NCI-H524 (cell line): ENCODE measurements around the gene CLCNKB.
A peak's percentile ranks its signal among the peaks of the same experiment; 100 is the strongest.
"Not testable (repeated sequence)": the region's sequence is repeated elsewhere in the genome, so short reads cannot be mapped to it uniquely, and the experiment has no call there.

Experiments used
- DNase-seq, 2 experiments: peaks; one replicate each; lab custom pipeline; 2025; lab: John Stamatoyannopoulos, UW

CLCNKB gene

GRCh38 chr1:16015491-16015890 is 28.1 kb upstream of the CLCNKB start:
- no peak for DNase-seq

DNA sequence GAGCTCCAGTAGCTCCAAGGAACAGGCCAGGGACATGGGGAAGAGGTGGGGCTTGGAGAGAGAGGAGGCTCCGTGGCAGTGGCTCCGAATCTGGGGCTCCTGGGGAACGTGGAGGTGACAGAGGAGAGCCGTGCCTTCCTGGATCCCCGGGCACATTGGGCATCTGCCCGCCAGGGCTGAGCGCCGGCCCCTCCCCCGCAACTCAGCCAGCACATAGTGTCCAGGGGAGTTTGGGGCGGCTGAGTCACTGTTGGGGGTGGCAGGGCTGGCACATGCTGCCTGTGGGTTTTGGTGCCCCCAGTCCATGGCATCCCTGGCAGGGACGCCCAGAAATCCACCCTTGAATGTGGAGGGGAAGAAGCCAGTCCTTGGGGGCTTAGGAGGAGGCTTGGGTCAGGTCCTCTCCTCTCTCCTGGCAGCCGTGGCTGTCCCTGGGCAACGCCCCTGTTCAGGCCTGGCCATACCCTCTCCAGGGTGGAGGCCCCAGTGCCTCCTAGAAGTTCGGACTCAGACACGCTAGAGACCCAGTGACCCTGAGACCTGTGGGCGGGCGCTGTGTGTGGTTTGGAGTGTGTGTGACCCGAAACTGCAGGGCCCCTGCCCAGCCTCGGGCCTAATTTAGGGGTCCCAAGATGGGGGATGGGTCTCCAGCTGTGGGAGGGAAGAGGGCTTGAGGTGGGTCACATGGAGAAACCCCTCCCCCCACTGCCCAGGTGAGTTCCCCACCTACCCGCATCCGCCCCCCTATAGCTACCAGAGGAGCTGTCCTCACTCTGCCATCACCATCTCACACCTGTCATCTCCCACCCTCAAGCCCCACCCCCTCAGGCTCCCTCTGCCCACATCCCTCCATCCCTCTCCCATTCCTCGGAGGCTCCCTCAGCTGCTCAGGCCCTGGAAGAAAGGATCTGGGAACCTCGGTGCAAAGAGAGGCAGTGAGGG is 27.4 kb upstream of the CLCNKB start:
- no peak for DNase-seq

- DNase-seq: no peak
Measured at GRCh38 chr1:16017076-16017460, 26.5 kb upstream of the CLCNKB start.

DNA sequence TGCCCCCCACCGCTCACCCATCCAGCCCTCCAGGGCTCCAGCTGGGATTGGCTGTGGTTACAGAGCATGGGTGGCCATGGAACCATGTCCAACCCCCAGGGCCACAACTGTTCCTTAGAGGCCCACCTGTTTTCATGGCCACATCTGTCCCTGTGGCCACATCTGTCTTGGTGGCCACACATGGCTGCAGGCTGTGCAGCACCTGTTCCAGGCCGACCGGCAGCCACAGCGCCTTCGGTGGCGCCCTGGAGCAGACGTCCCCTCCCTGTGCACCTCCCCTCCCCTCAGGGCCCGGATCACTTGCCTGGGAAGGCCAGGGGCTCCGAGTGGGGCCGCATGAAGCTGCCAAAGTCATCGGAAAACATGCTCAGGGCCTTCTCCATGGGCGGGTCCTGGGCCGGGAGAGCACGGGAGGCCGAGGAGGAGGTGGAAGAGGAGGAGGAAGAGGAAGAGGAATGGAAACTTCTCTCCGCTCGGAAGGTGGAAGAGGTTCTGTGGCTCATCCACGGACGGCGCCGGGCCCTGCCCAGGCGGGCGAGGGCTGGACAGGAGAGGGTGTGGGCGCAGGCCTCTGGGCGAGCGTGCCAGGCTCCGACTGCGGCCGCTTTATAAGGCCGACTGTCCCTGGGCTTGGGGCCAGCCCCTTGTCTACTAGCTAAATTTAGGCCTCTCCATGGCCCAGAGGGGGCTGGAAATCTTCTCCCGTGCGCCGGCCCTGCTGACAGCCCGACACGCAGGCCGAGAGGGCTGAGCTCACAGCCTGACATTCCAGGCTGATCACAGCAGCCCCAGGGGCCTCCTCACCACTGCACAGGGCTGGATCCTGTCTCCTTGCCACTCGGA is 25.9 kb upstream of the CLCNKB start, which contains the start of gene HSPB7:
Gene HSPB7 (minus strand): TSS at position 583 of the 843 bp plus-strand sequence. CDS start 80 bp downstream, at position 503.
- peak in 1 of 2 experiments; percentile 31 for DNase-seq

GRCh38 chr1:16018308-16018707 is 25.3 kb upstream of the CLCNKB start:
- no peak for DNase-seq

DNA sequence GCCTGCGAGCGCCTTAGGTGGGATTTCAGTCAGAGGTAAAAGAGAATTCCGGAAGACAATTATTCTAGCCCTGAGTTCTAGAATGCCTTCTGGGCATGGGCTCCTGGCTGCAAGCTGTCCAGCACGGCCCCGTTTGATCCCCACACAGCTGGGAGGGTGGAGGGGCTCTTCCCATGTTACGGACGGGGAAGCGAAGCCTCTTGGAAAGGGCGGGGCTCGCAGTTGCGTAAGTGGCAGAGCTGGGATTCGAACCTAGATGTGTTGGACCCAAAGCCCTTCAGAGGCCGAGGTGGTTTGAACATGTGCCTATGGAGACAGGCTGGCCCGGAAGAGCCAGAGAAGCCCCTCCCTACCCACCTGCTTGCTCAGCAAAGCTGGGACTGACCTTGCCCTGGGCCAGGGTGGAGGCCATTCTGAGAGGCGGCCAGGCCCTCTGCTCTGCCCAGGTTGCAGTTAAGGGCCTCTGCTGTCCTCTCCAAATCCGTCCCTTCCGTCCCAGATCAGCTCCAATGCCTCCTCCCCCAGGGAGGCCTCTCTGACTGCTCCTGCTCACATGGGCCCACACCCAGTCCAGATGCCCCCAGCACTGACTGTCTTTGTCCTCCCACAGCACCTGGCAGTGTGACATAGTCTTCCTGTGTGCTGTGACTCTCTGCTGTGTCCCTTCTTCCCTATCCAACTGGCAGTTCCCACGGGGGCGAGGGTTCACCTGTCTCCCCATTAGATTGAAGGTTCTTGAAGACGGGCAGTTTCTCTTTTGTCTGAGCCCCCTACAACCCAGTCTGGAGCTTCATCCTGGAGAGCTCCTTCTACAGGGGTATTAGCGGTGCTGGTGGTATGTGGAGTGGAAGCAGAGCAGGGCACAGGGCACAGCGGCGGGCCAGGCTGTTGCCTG is 24.6 kb upstream of the CLCNKB start:
- DNase-seq: no peak

DNA sequence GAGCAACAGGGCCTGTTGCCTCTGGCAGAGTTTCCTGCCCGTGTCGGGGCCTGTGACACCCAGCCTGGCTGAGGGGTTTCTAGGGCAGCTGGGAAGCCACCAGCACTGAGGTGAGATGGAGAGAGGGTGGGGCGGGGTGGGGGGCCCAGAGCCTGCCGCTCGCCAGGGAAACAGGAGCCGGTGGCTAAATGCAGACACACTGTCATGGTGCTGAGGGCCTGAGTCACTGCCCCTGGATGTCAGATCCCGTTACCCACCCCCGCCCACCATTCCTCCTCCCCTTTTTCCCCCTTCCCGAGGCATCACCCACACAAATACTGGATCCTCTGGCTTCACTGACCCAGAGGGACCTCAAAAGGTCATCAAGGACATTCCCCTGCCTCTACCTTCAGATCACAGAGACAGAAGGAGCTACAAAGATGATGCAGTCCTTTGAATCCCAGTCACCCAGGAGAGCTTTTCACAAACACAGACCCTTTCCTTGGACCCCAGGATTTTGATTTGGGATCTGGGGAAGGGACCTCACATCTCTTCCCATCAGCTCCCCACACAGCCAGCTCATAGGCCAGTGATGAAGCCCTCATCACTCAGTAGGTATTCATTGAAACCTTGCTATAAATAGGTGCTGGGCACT is 23.8 kb upstream of the CLCNKB start:
- no peak for DNase-seq

DNA sequence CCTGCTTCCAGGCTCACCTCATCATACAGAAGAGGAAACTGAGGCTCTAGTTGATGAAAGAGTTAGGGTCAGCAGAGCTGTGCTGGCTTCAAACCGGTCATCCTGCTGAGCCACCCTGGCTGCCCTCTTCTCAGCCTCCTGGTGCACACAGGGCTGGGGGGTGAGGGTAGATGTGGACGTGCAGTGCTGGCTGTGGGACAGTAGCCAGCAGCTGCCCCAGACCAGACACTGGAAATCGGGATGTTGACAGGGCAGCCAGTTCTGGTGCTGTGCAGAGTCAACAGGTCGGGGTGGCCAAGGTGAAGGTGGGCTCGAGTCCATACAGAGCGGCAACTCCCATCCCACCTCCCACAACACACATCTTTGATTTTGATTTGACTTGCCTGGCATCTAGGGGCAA is 23.3 kb upstream of the CLCNKB start:
- no peak for DNase-seq

DNA sequence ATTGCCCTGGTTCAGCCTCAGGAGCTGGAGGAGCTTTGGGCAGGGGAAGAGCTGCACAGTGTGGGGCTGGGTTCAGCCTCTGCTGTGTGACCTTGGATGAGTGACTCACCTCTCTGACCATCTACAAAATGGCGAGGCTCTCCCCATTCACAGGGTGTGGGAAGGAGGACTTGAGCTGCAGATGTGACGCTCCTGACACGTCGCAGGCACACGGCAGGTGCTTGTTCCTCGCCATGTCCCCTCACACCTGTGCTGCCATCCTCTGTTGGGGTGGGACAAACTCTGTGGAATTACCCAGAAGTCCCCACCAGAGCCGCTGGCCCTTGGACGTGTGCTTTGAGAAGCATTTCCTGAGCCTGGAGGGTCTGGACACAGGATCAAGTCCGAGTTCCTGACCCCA is 22.7 kb upstream of the CLCNKB start:
- not testable (repeated sequence) for DNase-seq

DNA sequence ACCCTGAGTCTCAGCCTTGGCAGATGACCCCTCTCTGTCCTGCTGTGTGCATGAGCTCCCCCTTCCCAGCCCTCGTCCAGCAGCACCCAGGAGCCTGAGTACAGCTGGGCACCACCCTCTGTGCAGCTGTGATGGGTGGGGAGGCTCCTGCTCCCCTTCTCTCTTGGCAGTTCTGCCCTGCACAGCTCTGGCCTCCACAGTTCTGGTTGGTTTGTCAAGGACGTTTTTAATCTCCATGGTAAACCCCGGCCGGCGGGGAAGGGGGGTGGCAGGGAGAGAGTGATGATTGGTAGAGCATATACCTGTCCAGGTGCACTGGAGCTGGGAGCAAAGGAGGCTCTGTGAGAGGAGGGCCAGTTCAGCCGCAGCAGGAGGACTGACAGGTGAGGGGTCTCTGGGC is 21.9 kb upstream of the CLCNKB start, which contains the start of gene CLCNKA:
Gene CLCNKA (plus strand): TSS at position 356 of the 400 bp plus-strand sequence. CDS start 584 bp downstream, outside the sequence.
- no peak for DNase-seq

GRCh38 chr1:16022393-16022792 is 21.2 kb upstream of the CLCNKB start:
- DNase-seq: no peak

DNA sequence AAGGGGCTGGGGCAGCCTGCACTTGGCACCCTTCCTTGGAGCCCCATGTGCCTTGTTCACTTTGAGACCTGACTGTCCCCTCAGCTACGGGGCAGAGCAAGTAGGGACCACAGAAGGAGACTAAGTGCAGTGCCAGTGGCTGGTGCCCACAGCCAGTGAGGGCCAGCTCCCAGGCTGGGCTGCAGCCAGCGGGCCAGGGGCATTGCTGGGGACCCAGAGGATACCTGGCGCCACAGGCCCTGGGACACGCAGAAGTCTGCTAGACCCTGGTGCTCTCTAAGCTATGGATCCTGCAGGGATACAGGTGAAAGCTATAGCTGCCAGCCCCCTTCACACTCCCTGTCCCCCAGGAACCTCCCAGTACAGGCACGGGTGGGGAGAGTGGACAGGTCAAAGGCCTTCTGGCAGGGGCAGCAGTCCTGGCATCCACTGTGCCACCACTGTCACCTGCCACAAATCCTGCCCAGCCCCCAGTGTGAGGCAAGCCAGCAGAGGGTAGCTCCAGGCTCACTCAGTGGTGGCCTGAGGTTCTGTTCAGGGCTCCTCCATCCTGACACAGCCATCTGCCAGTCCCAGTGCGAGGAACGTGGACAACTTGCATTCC is 20.4 kb upstream of the CLCNKB start:
- no peak for DNase-seq

DNA sequence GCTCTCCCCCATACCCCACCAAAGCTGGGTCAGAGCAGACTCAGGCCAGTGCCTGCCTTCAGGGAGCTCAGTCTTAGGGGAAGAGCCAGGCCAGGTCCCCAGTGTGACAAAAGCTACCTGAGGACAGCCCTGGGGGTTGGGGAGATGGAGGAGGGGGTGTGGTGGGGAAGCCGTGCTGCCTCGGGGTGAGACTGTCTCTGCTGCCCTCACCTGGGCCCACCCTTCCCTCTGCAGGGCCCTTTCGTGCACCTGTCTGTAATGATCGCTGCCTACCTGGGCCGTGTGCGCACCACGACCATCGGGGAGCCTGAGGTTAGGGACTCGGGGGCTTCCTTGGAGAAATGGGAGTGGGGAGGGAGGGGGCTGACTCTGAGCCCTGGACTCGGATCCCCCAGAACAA is 17.3 kb upstream of the CLCNKB start:
- not testable (repeated sequence) for DNase-seq

- DNase-seq: peak in 1 of 2 experiments; percentile 18
Measured at GRCh38 chr1:16026723-16027484, 16.7 kb upstream of the CLCNKB start.

GRCh38 chr1:16028237-16029002 is 15.2 kb upstream of the CLCNKB start:
- DNase-seq: no peak

GRCh38 chr1:16029003-16029268 is 14.6 kb upstream of the CLCNKB start:
- not testable (repeated sequence) for DNase-seq

GRCh38 chr1:16029288-16029687 is 14.3 kb upstream of the CLCNKB start:
- no peak for DNase-seq

DNA sequence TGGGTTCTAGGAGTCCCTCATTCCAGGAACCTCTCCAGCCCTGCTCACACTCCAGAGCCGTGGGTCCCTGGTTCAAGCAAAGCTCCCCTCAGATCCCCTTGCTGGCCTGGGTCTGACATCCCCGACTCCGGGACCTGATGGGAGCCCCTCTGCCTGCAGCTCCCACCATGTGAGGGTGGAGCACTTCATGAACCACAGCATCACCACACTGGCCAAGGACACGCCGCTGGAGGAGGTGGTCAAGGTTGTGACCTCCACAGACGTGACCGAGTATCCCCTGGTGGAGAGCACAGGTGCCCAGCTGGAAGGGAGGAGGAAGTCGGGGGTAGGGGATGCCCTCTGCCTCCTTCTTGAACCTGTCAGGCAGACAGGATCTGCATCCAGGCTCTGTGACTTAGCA is 12.0 kb upstream of the CLCNKB start:
- DNase-seq: no peak

- DNase-seq: peak; percentile 34 to 75
Measured at GRCh38 chr1:16032388-16033102, 11.0 kb upstream of the CLCNKB start.
